Fibroblast of lung (primary cell): ENCODE data around the gene GLMN. TPM values are rescaled to one million over a fixed set of nuclear protein-coding genes. Genes with fewer than 3 reads are reported as not detected.

ENCODE experiments used
- DNase-seq, 2 donors: peaks; one replicate each; pipeline versions ENCODE4 v3.0.0 to v3.0.0-alpha.2; 2010; ENCODE audit warnings: low read depth in 2 of 2
- H2AFZ ChIP-seq: 2 replicates; pipeline ENCODE4 v1.5.1; 2012; ENCODE audit warnings: low read length, control low read depth, inconsistent platforms
- H3K27ac ChIP-seq: 2 replicates; pipeline ENCODE4 v1.5.1; 2011; ENCODE audit warnings: low read length, control low read depth; ENCODE audit not compliant: insufficient read depth
- H3K27me3 ChIP-seq: 2 replicates; pipeline ENCODE4 v1.5.1; 2011; ENCODE audit warnings: mild to moderate bottlenecking, low read length; ENCODE audit not compliant: control insufficient read depth, insufficient read depth
- H3K36me3 ChIP-seq: 2 replicates; pipeline ENCODE4 v1.5.1; 2011; ENCODE audit warnings: low read length; ENCODE audit not compliant: control insufficient read depth, insufficient read depth
- H3K4me1 ChIP-seq: 2 replicates; pipeline ENCODE4 v1.5.1; 2011; ENCODE audit warnings: low read length; ENCODE audit not compliant: control insufficient read depth, insufficient read depth; ENCODE audit errors: extremely low read depth
- H3K4me2 ChIP-seq: 2 replicates; pipeline ENCODE4 v1.5.1; 2011; ENCODE audit warnings: low read length, control low read depth; ENCODE audit not compliant: insufficient read depth; ENCODE audit errors: extremely low read depth
- H3K4me3 ChIP-seq, 4 experiments: fragments of 200-600 bp in 1 of 4; sonication (generic) in 1 of 4; replicated peaks in 1 of 4; 2 replicates each; pipeline ENCODE4 v1.5.1; 2011 to 2016; ENCODE audit warnings: low read length in 4 of 4, low read depth in 3 of 4, mild to moderate bottlenecking in 3 of 4, control low read depth in 2 of 4, inconsistent platforms in 1 of 4, mixed read lengths in 1 of 4; ENCODE audit not compliant: insufficient read depth in 1 of 4; ENCODE audit errors: control extremely low read depth in 1 of 4
- H3K79me2 ChIP-seq: 2 replicates; pipeline ENCODE4 v1.5.1; 2012; ENCODE audit warnings: mild to moderate bottlenecking, low read length, inconsistent platforms; ENCODE audit not compliant: control insufficient read depth, insufficient read depth
- H3K9ac ChIP-seq: 2 replicates; pipeline ENCODE4 v1.5.1; 2011; ENCODE audit warnings: mild to moderate bottlenecking, low read length, control low read depth; ENCODE audit not compliant: insufficient read depth
- H3K9me3 ChIP-seq: 2 replicates; pipeline ENCODE4 v1.5.1; 2012; ENCODE audit warnings: low read depth, low read length; ENCODE audit not compliant: control insufficient read depth, insufficient read depth
- H4K20me1 ChIP-seq: 2 replicates; pipeline ENCODE4 v1.5.1; 2011; ENCODE audit warnings: low read length; ENCODE audit not compliant: control insufficient read depth, insufficient read depth; ENCODE audit errors: extremely low read depth
- EZH2 ChIP-seq: IDR thresholded peaks from 2 replicates; pipeline ENCODE4 v1.5.1; 2012; ENCODE audit warnings: low read length, control low read depth, mild to moderate bottlenecking; ENCODE audit errors: missing control alignments
- polyA plus RNA-seq, 2 donors: library from polyadenylated mRNA; depleted of rRNA in 1 of 2; stranded (reverse) in 1 of 2; unstranded in 1 of 2; fragments of >200 nt; gene quantifications; 2 replicates each; pipeline ENCODE4 v1.2.1, GENCODE V29; 2011 to 2012; ENCODE audit warnings: missing spikeins in 1 of 2
- total RNA-seq: library from RNA; depleted of rRNA; stranded (reverse); fragments of >200 nt; gene quantifications from 2 replicates; pipeline ENCODE4 v1.2.1, GENCODE V29; 2014
- TF ChIP-seq, protein P1 (sequence below), 2 donors: IDR thresholded peaks in 1 of 2; conservative IDR thresholded peaks in 1 of 2; 1 replicate in 1 of 2; 2 replicates in 1 of 2; pipeline ENCODE4 v1.5.1; 2011 to 2012; ENCODE audit warnings: low read length in 2 of 2, control low read depth in 1 of 2, inconsistent platforms in 1 of 2, low read depth in 1 of 2, mild to moderate bottlenecking in 1 of 2

GLMN gene
- total and polyA plus RNA-seq, 2 donors (not counting 1 experiment from before 2014, with no cell fraction given): 7.8 to 9.1 TPM

- no peaks in the 10 kb centered on the region for H3K9me3 ChIP-seq
- H4K20me1 ChIP-seq: no peaks in the 10 kb centered on the region
- H3K27me3 ChIP-seq: no peaks in the 10 kb centered on the region
- H3K4me1 ChIP-seq: no peaks in the 10 kb centered on the region
- no peak for TF ChIP-seq EZH2
- TF ChIP-seq, protein P1, sequence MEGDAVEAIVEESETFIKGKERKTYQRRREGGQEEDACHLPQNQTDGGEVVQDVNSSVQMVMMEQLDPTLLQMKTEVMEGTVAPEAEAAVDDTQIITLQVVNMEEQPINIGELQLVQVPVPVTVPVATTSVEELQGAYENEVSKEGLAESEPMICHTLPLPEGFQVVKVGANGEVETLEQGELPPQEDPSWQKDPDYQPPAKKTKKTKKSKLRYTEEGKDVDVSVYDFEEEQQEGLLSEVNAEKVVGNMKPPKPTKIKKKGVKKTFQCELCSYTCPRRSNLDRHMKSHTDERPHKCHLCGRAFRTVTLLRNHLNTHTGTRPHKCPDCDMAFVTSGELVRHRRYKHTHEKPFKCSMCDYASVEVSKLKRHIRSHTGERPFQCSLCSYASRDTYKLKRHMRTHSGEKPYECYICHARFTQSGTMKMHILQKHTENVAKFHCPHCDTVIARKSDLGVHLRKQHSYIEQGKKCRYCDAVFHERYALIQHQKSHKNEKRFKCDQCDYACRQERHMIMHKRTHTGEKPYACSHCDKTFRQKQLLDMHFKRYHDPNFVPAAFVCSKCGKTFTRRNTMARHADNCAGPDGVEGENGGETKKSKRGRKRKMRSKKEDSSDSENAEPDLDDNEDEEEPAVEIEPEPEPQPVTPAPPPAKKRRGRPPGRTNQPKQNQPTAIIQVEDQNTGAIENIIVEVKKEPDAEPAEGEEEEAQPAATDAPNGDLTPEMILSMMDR (conservative IDR thresholded peaks at IDR 0.05 in 1 of 2, IDR thresholded peaks at IDR 0.05 in 1 of 2; ENCODE audit: low read depth in 1 of 2, low read length in 2 of 2): no peak
- no peaks in the 10 kb centered on the region for H3K36me3 ChIP-seq
- H3K9ac ChIP-seq: no peak overlapping the region
- no peak overlapping the region for H2AFZ ChIP-seq
- no peak overlapping the region for H3K4me3 ChIP-seq
- H3K27ac ChIP-seq: no peak overlapping the region
- H3K79me2 ChIP-seq: no peaks in the 10 kb centered on the region
- no peak for DNase-seq
- H3K4me2 ChIP-seq: no peak overlapping the region
Measured at GRCh38 chr1:92326681-92327080, 27.9 kb upstream of the GLMN start.

DNA sequence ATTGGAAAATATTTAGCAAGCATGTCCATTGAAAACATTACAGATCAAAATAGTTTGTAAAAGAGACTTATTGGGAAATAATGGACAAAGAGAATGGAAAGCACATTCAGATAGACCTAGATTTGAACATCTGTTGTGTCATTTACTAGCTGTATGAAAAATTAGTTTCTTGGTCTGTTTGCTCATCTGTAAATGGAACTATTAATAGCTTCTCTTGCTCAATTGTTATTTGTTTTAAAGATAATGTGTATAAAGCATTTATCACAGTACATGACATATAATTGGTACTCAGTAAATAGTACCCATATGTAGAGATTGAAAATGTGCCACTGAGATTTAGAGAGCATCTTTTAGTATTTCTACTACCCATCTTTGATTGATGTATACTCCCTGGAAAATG lies 26.0 kb upstream of the GLMN start:
- H3K36me3 ChIP-seq: no peaks in the 10 kb centered on the region
- no peak for TF ChIP-seq EZH2
- TF ChIP-seq, protein P1 (conservative IDR thresholded peaks at IDR 0.05 in 1 of 2, IDR thresholded peaks at IDR 0.05 in 1 of 2; ENCODE audit: low read depth in 1 of 2, low read length in 2 of 2): no peak
- H3K27me3 ChIP-seq: no peaks in the 10 kb centered on the region
- H3K4me3 ChIP-seq: no peak overlapping the region
- peak in 1 of 2 donors; percentile 3 for DNase-seq
- H3K4me2 ChIP-seq: no peak overlapping the region
- H3K27ac ChIP-seq: no peak overlapping the region
- H3K4me1 ChIP-seq: no peaks in the 10 kb centered on the region
- no peaks in the 10 kb centered on the region for H4K20me1 ChIP-seq
- no peak overlapping the region for H3K9ac ChIP-seq
- H2AFZ ChIP-seq: no peak overlapping the region
- no peaks in the 10 kb centered on the region for H3K9me3 ChIP-seq
- no peaks in the 10 kb centered on the region for H3K79me2 ChIP-seq

GRCh38 chr1:92323473-92324453 lies 25.0 kb upstream of the GLMN start:
- Histone ChIP-seq H4K20me1 (no peaks in the 10 kb centered on the region), H3K4me3 (no peak overlapping the region), H2AFZ (no peak overlapping the region), H3K4me2 (no peak overlapping the region), H3K9me3 (no peaks in the 10 kb centered on the region), H3K27ac (no peak overlapping the region), H3K4me1 (no peaks in the 10 kb centered on the region), H3K27me3 (no peaks in the 10 kb centered on the region), H3K79me2 (no peaks in the 10 kb centered on the region), H3K9ac (no peak overlapping the region), H3K36me3 (no peaks in the 10 kb centered on the region)
- no peak for DNase-seq
- TF ChIP-seq EZH2: no peak
- TF ChIP-seq, protein P1 (conservative IDR thresholded peaks at IDR 0.05 in 1 of 2, IDR thresholded peaks at IDR 0.05 in 1 of 2; ENCODE audit: low read depth in 1 of 2, low read length in 2 of 2): no peak
